Epithelial cell of proximal tubule (primary cell): ENCODE data around the gene EML6. TPM values are rescaled to one million over a fixed set of nuclear protein-coding genes. Genes with fewer than 3 reads are reported as not detected.

ENCODE experiments used
- DNase-seq: peaks from one replicate; pipeline ENCODE4 v3.0.0-alpha.2; 2011; ENCODE audit warnings: low read depth
- H3K4me3 ChIP-seq: 2 replicates; pipeline ENCODE4 v1.5.1; 2011; ENCODE audit warnings: low read depth, mild to moderate bottlenecking, low read length
- CTCF ChIP-seq: conservative IDR thresholded peaks from 2 replicates; pipeline ENCODE4 v1.5.1; 2012; ENCODE audit warnings: low read depth, mild to moderate bottlenecking, low read length
- total RNA-seq: library from RNA; depleted of rRNA; stranded (reverse); fragments of >200 nt; gene quantifications from 2 replicates; pipeline ENCODE4 v1.2.3, GENCODE V29; 2015

EML6 gene
- total RNA-seq, 1 donor from 2014 or later = 3.7 TPM

GRCh38 chr2:54907663-54908062 is 184.2 kb downstream of the EML6 start:
- TF ChIP-seq CTCF = no peak
- no peak for DNase-seq
- H3K4me3 ChIP-seq = no peak overlapping the region

- no peak for DNase-seq
- no peak overlapping the region for H3K4me3 ChIP-seq
- no peak for TF ChIP-seq CTCF
These were observed 185.1 kb downstream of the EML6 start for GRCh38 chr2:54908591-54908990.

- no peak for DNase-seq
- H3K4me3 ChIP-seq = no peak overlapping the region
- no peak for TF ChIP-seq CTCF
These were observed 185.5 kb downstream of the EML6 start for GRCh38 chr2:54909001-54909400.

GRCh38 chr2:54912305-54912704 is 188.8 kb downstream of the EML6 start:
- no peak overlapping the region for H3K4me3 ChIP-seq
- no peak for DNase-seq

GRCh38 chr2:54912893-54913292 is 189.4 kb downstream of the EML6 start:
- no peak for TF ChIP-seq CTCF
- no peak for DNase-seq
- no peak overlapping the region for H3K4me3 ChIP-seq

More at GRCh38 chr2:54912305-54912704, 188.8 kb downstream of the EML6 start:
- no peak for TF ChIP-seq CTCF

GRCh38 chr2:54914637-54915036 is 191.2 kb downstream of the EML6 start:
- TF ChIP-seq CTCF = no peak
- DNase-seq = no peak
- no peak overlapping the region for H3K4me3 ChIP-seq

- no peak for TF ChIP-seq CTCF
- no peak for DNase-seq
These were observed 191.6 kb downstream of the EML6 start for GRCh38 chr2:54915101-54915500.

More at GRCh38 chr2:54915101-54915500, 191.6 kb downstream of the EML6 start:
- H3K4me3 ChIP-seq = no peak overlapping the region
